ENCODE data around the gene EXOC6B. TPM values are rescaled to one million over a fixed set of nuclear protein-coding genes. Genes with fewer than 3 reads are reported as not detected.

Gene EXOC6B
- total RNA-seq, 1 donor: 9.2 TPM

GRCh38 chr2:72399879-72400278 is 426.0 kb downstream of the EXOC6B start:
- no peak for DNase-seq (ENCODE audit: low read depth in 2 of 3, low spot score in 2 of 3)

GRCh38 chr2:72395096-72395495 is 430.7 kb downstream of the EXOC6B start:
- no peak for DNase-seq (ENCODE audit: low read depth in 2 of 3, low spot score in 2 of 3)

GRCh38 chr2:72394541-72395070 is 431.2 kb downstream of the EXOC6B start:
- no peak for DNase-seq (ENCODE audit: low read depth in 2 of 3, low spot score in 2 of 3)

- no peak for DNase-seq (ENCODE audit: low read depth in 2 of 3, low spot score in 2 of 3)
These were observed 436.4 kb downstream of the EXOC6B start for GRCh38 chr2:72389447-72389846.

GRCh38 chr2:72388263-72388662 is 437.6 kb downstream of the EXOC6B start:
- DNase-seq (ENCODE audit: low read depth in 2 of 3, low spot score in 2 of 3): no peak

- no peak for DNase-seq (ENCODE audit: low read depth in 2 of 3, low spot score in 2 of 3)
These were observed 439.5 kb downstream of the EXOC6B start for GRCh38 chr2:72386288-72386687.

GRCh38 chr2:72378753-72379348 is 447.0 kb downstream of the EXOC6B start:
- DNase-seq (ENCODE audit: low read depth in 2 of 3, low spot score in 2 of 3): no peak

GRCh38 chr2:72367530-72368225 is 458.2 kb downstream of the EXOC6B start:
- DNase-seq (ENCODE audit: low read depth in 2 of 3, low spot score in 2 of 3): no peak

GRCh38 chr2:72363406-72363805 is 462.4 kb downstream of the EXOC6B start:
- no peak for DNase-seq (ENCODE audit: low read depth in 2 of 3, low spot score in 2 of 3)

- no peak for DNase-seq (ENCODE audit: low read depth in 2 of 3, low spot score in 2 of 3)
These were observed 463.1 kb downstream of the EXOC6B start for GRCh38 chr2:72362733-72363132.

GRCh38 chr2:72361521-72361920 is 464.3 kb downstream of the EXOC6B start:
- no peak for DNase-seq (ENCODE audit: low read depth in 2 of 3, low spot score in 2 of 3)

GRCh38 chr2:72361042-72361441 is 464.8 kb downstream of the EXOC6B start:
- DNase-seq (ENCODE audit: low read depth in 2 of 3, low spot score in 2 of 3): no peak

- no peak for DNase-seq (ENCODE audit: low read depth in 2 of 3, low spot score in 2 of 3)
These were observed 475.0 kb downstream of the EXOC6B start for GRCh38 chr2:72350852-72351251.

- DNase-seq (ENCODE audit: low read depth in 2 of 3, low spot score in 2 of 3): no peak
These were observed 476.8 kb downstream of the EXOC6B start for GRCh38 chr2:72349016-72349415.

- DNase-seq (ENCODE audit: low read depth in 2 of 3, low spot score in 2 of 3): no peak
These were observed 478.8 kb downstream of the EXOC6B start for GRCh38 chr2:72347081-72347480.

- no peak for DNase-seq (ENCODE audit: low read depth in 2 of 3, low spot score in 2 of 3)
These were observed 484.2 kb downstream of the EXOC6B start for GRCh38 chr2:72341639-72342038.

- no peak for DNase-seq (ENCODE audit: low read depth in 2 of 3, low spot score in 2 of 3)
These were observed 485.2 kb downstream of the EXOC6B start for GRCh38 chr2:72340665-72341064.

GRCh38 chr2:72338076-72338475 is 487.8 kb downstream of the EXOC6B start:
- no peak for DNase-seq (ENCODE audit: low read depth in 2 of 3, low spot score in 2 of 3)

GRCh38 chr2:72332720-72333119 is 493.1 kb downstream of the EXOC6B start:
- DNase-seq (ENCODE audit: low read depth in 2 of 3, low spot score in 2 of 3): no peak

GRCh38 chr2:72330652-72331051 is 495.2 kb downstream of the EXOC6B start:
- no peak for DNase-seq (ENCODE audit: low read depth in 2 of 3, low spot score in 2 of 3)

GRCh38 chr2:72326759-72327158 is 499.1 kb downstream of the EXOC6B start:
- DNase-seq (ENCODE audit: low read depth in 2 of 3, low spot score in 2 of 3): no peak
